Middle frontal gyrus (tissue), 1 donor: Measurements from ENCODE around the gene REST.

Source experiments
- DNase-seq: peaks from one replicate; pipeline ENCODE4 v3.0.0-alpha.2; 2015; ENCODE audit warnings: low spot score; ENCODE audit errors: extremely low spot score

REST gene

GRCh38 chr4:56976283-56976836 lies 68.7 kb downstream of the REST start:
- no peak for DNase-seq

GRCh38 chr4:56976837-56977320 lies 69.2 kb downstream of the REST start:
- no peak for DNase-seq

DNA sequence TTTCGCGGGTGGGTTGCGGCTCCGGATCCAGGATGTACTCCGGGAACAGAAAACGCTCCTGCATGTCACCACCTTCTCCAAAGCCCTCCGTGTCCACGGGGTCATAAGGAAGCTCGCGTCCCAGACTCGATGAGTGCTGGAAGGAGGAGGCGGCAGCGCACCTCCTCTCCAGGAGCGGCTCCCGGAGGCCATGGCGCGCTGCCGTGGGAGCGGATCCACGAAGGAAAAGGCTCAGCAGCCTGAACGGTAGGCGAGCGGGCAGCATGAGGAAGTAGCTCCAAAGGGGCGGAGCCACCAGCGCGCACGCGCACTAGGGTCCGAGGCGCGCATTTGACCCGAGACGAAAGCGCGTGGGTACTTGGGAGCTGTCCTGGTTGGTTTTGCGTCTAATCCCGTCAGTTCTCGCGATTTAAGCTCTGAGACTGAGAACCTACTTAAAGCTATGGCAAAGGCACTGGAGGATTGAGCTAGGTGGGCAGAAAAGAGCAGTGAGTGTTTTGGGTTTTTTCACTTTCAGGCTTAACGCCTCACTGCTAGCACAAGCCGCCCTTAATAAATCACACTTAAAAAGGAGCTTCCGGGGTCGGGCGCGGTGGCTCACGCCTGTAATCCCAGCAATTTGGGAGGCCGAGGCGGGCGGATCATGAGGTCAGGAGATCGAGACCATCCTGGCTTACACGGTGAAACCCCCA lies 69.8 kb downstream of the REST start, which contains the start of gene NOA1:
TSS of gene NOA1 (minus strand) at position 286 of the 692 bp plus-strand sequence. CDS start at position 265, 21 bp downstream.
- DNase-seq = peak; percentile 98

- DNase-seq = peak; percentile 93
Measured at GRCh38 chr4:56978750-56979303, 71.1 kb downstream of the REST start, which contains the start of gene POLR2B. POLR2B (plus strand) TSS chr4:56978896; CDS start chr4:56978986, 90 bp downstream.

DNA sequence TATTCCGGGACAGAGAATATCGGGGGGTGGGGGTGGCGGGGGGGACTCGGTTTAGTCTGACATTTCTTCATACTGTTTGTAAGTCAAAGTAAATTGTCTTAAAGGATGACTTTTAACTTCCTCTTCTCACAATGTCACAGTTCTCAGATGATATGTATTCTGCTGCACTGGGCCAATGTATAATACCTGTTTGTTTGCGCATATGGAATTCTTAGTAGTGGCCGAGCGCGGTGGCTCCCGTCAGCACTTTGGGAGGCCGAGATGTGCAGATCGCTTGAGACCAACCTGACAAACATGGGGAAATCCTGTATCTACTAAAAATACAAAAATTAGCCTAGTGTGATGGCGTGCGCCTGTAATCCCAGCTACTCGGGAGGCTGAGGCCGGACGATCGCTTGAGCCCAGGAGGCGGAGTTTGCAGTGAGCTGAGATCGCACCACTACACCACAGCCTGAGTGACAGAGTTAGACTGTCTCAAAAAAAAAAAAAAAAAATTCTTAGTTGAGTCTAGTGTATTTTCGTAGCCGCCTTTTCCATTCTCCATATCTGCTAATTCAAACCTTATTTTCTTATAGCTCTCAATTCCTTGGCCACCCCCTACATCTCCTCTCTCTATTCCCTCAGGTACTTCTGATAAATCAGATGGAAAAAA lies 71.8 kb downstream of the REST start:
- DNase-seq = no peak

GRCh38 chr4:56981795-56982201 lies 74.1 kb downstream of the REST start:
- no peak for DNase-seq

GRCh38 chr4:56986192-56986591 lies 78.5 kb downstream of the REST start:
- DNase-seq = no peak

GRCh38 chr4:56986952-56987351 lies 79.3 kb downstream of the REST start:
- no peak for DNase-seq

GRCh38 chr4:56990109-56990905 lies 82.6 kb downstream of the REST start:
- DNase-seq = no peak

GRCh38 chr4:56995525-56995924 lies 87.8 kb downstream of the REST start:
- peak; percentile 78 for DNase-seq

GRCh38 chr4:56999751-57000150 lies 92.1 kb downstream of the REST start:
- no peak for DNase-seq

DNA sequence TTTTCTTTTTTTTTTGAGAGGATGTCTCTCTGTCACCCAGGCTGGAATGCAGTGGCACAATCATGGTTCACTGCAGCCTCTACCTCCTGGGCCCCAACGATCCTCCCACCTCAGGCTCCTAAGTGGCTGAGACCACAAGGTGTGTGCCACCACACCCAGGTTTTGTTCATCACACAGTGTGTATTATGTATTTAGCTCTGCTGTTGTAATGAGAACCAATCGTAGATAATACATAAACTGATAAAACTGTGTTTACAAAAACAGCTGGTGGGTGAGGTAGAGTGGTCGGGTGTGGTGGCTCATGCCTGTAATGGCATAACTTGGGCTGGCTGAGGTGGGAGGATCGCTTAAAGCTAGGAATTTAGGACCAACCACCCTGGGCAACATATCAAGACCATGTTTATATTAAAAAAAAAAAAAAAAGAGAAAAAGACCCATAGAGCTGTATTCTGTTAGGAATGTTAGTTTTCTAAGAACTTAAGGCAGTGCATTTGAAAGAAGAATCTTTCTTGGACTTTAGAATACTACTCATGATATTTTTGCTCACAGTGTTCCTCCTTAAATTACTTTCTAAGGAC lies 105.9 kb downstream of the REST start:
- DNase-seq = no peak
